NCI-H2081 (cell line): ENCODE results near the gene SLC35G1.

ENCODE experiments used
- DNase-seq, 2 experiments: peaks; one replicate each; lab custom pipeline; 2025; lab: John Stamatoyannopoulos, UW

Gene SLC35G1, protein sequence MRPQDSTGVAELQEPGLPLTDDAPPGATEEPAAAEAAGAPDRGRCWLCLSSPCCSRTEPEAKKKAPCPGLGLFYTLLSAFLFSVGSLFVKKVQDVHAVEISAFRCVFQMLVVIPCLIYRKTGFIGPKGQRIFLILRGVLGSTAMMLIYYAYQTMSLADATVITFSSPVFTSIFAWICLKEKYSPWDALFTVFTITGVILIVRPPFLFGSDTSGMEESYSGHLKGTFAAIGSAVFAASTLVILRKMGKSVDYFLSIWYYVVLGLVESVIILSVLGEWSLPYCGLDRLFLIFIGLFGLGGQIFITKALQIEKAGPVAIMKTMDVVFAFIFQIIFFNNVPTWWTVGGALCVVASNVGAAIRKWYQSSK

DNA sequence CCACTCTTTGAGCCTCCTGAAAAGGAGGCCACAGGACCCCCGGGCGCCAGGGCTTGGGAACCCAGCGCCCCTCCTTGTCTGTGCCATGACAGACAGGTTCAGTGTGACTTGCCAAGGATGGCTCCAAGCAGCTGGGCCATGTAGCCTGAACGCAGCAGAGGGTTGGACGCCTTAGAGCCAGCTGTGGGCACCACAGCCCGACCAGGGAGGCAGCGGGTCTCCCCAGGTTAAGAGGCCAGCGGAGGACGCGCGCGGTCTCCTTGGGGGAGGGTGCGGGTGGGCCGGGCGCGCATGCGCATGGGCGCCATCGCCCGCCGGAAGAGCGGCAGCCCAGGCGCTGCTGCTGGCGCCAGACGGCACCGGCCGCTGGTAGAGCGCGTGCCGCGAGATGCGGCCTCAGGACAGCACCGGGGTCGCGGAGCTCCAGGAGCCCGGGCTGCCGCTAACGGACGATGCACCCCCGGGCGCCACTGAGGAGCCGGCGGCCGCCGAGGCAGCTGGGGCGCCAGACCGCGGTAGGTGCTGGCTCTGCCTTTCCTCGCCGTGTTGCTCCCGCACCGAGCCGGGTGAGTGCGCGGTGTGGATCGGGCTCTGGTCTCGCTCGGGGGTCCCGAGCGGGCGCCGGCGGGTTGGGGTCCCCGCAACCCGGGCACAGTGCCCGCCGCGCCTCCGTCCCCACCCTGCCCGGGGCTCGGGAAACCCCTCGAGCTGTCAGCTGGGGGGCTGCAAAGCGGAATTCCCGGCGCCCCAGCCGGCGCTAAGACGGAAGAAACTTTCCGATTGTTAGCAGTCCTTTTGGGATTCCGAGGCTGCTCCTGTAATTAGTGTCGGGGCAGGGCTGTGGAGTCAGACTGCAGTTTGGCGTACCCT is at the start of gene SLC35G1:
SLC35G1 (plus strand) TSS at position 333 of the 870 bp plus-strand sequence; CDS start at position 389, 56 bp downstream.
- peak; percentile 40 to 60 for DNase-seq

DNA sequence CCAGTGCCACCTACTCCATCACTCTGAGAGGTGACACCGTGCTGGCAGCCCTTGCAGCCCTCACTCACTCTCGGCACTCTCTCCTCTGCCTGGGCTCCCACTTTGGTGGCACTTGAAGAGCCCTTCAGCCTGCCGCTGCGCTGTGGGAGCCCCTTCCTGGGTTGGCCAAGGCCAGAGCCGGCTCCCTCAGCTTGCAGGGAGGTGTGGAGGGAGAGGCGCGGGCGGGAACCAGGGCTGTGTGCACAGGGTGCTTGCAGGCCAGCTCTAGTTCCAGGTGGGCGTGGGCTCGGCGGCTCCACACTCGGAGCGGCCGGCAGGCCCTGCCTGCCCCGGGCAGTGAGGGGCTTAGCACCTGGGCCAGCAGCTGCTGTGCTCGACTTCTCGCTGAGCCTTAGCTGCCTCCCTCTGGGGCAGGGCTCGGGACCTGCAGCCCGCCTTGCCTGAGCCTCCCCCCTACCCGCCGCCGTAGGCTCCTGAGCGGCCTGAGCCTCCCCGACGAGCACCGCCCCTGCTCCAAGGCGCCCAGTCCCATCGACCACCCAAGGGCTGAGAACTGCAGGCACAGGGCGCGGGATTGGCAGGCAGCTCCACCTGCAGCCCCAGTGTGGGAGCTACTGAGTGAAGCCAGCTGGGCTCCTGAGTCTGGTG is 48.7 kb upstream of the SLC35G1 start:
- DNase-seq = no peak

DNA sequence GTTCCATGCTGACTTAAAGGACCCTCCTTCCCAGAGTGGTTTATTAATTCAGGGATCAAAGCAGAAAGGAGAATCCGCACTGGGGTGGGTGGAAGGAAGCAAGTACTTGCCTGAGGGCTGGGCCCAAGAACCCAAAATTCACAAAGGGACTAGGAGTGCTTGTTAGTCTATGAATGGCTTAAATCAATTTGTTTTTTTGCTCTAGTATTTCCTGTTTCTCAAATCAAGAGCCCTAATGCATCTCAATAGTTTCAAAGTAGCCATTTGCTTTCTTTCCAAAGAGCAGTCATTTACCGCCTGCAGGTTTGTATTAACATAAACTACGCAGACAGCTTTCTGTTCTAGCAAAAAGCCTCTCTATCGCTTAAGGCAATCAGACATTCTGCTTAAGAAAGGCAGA is 44.2 kb upstream of the SLC35G1 start:
- no peak for DNase-seq

DNA sequence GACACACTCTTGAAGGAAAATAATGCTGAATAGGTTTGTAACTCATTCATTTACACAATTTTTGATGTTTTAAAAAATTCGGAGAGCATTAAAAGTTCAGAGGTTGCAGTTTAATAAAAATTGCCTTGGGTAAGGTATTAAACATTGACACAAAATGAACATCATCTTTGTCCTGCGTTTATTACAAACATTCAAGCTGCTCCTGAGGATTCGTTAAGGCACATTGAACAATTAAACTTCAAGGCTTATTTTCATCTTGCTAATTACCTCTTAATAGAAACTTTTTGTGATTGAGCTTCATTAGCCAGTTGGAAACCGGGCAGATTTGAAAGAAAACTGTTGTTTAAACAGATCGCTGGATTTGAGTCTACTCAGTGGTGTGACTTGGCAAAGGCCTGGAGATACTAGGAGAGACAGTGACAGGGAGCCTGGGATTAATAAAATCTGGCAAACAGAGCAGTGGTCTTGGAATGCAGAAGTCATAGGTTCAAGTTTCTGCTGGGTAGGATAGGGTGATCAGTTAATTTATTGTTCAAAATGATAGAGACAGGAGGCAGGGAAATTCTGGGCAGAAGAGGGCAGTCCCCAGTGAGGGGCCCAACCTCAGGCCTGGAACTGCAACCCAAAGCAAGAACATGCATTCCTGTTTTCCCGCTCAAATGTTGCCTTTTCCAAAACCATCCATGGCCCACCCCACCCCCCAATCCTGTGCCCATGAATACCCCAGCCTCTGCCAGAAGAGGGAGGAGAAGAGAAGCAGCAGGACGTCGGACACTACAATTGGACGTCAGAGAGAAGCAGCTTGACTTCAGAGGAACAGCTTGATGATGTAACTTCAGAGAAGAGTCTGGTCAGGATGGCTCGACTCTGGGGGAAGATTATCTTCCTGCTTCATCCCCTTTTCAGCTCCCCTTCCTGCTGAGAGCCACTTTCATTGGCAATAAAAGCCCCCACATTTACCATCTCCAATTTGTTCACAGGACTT is 43.5 kb upstream of the SLC35G1 start:
- no peak for DNase-seq

DNA sequence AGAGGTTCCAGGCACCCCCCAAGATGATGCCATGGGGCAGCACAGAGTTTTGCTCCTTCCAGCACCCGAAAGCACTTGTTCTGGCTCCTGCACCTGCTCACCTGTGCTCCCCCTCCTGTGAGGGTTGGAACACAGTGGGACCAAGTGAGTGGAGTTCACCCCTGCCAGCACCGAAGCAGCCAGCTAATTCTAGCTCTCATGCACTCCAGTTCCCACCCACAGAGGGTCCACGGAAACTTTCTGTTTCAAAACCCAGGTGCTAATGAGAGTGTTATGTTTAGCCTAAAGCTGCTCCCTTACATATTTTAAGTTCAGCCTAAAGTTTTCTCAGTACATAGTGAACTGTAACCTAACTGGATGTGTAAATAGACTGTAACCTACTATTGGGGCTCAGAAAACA is 42.6 kb upstream of the SLC35G1 start:
- DNase-seq = no peak

DNA sequence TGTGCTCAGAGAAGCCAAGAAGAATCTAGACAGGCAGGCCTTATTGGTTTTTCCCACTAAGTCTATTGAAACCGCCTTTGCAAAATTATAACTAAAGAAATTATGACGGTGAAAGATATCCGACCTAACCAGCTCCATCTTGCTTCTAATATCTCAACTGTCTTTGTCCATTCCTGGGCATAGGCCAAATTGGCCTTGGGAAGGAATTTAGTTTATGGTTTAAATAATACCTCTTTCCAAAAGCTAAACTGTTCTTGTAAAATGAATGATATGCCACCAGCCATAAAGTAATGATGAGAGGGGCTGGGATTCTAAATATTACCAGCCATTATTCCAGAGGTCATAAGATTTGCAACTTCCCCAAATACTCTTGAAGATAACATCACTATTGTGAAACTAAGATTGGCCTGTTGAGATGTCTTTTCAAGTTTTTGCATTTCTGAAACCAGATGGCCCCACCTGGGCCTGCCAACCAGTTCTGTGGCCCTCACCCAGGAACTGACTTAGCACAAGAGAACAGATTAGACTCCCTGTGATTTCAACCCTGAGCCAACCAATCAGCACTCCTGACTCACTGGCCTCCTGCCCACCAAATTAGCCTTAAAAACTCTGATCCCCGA is 41.2 kb upstream of the SLC35G1 start:
- no peak for DNase-seq

DNA sequence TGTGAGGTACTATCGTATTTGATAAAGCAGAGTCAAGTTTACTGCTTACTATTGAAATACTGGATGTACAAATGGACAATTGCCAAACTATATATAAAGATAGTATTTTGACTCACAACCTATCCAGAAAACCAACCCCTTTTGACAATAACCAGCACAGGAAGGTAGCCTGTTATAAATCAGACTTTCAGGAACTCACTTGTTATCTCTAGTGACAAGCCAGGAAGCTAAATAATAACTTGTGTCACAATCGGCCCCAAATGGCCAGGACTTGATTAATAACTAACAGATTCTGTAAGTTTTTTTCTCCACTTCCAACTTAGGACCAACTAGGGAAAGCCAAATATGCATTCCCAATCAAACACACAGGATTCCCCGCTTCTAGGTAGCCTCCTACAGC is 38.8 kb upstream of the SLC35G1 start:
- DNase-seq = no peak

DNA sequence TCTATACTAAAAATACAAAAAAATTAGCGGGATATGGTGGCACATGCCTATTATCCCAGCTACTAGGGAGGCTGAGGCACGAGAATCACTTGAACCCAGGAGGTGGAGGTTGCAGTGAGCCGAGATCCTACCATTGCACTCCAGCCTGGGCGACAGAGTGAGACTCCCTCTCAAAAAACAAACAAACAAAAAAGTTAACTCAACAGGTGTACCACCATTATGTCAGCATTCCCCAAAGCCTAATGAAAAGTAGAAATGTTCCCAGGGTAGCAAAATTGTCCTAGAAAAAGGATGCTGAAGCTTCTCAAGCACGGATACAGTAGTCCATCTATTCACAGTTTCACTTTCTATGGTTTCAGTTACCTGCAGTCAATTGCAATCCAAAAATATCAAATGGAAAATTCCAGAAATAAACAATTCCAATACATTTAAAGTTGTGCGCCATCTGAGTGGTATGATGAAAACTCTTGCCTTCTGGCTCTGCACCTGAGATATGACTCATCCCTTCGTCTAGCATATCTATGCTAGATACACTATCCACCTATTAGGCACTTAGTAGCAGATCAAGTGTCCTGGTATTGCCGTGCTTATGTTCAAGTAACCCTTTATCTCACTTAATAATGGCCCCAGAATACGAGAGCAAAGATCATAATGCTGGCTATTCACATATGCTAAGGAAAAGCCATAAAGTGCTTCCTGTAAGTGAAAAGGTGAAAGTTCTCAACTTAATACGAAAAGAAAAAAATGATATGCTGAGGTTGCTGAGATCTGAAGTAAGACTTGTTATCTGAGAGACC is 37.2 kb upstream of the SLC35G1 start:
- DNase-seq = no peak

DNA sequence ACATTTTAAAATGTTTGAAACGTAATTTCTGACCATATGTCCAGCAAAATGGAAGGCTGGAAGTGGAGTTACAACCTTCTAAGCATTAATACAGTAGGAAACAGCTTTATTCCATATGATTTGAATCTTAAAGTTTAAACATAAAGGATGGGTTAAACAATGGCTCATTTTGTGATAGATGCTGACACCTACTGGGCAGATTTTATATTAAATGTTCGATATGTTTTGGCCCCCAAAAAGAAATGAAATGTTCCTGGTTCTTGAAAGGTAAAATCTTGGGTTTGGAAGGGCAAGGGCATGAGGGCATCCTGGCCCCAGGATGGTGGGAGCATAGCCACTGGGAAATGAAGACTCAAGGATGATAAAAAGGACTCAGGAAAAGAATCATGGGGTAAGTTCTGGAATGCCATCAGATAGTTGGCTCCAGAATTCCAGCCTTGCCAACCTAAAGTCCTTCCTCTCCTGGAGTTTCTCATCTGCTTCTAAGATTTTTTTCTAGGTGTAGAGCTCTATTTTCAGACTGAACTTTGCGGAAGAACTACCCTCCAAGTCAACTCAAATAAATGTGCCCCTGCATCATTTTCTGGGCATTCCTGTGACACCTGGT is 34.6 kb upstream of the SLC35G1 start:
- DNase-seq = peak in 1 of 2 experiments; percentile 11

DNA sequence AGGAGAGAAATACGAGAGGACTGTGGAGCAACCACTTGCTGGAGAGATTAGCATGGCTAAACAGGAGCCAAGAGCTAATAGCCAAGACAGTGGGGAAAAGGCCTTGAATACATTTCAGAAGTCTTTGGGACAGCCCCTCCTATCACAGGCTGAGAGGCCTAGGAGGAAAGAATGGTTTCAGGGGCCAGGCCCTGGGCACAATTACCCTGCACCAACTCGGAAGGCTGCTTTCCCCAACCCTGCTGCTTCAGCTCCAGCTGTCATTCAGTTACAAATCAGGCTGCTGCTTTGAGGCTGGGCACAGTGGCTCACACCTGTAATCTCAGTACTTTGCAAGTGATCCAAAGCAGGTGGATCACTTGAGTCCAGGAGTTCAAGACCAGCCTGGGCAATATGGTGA is 32.0 kb upstream of the SLC35G1 start:
- DNase-seq = no peak

DNA sequence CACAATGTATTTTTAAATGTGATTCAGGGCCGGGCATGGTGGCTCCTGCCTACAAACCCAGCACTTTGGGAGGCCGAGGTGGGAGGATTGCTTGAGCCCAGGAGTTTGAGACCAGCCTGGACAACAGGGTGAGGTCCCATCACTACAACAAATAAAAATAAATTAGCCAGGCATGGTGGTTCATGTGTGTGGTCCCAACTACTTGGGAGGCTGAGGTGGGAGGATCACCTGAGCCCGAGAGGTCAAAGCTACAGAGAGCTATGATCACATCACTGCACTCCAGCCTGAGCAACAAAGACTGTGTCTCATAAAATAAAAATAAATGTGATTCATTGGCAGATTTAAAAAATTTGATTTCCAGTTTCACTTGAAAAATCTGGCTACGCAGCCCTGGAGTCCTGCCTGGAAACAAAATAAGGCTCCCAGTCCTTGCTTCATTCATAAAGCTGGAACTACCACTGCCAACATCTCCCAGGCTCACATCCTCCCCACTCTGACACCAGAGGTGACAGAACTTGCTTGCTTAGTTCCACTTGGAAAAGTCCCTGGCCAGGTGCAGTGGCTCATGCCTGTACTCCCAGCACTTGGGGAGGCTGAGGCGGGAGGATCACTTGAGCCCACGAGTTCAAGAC is 27.9 kb upstream of the SLC35G1 start:
- no peak for DNase-seq

DNA sequence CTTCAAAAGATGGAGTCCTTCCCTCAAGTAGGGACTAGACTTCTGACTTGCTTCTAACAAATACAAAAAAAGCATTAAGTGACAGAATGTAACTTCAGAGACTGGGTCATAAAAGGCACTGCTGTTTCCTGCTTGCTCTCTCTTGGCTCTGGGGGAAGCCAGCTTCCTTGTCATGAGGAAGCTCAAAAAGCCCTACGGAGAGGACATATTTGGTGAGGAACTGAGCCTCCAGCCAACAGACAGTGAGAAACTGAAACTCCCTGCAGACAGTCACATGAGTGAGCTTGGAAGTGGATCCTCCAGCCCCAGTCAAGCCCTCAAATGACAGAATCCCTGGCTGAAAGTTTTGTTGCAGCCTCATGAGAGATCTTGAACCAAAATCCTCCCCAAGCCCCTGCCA is 26.3 kb upstream of the SLC35G1 start:
- no peak for DNase-seq

DNA sequence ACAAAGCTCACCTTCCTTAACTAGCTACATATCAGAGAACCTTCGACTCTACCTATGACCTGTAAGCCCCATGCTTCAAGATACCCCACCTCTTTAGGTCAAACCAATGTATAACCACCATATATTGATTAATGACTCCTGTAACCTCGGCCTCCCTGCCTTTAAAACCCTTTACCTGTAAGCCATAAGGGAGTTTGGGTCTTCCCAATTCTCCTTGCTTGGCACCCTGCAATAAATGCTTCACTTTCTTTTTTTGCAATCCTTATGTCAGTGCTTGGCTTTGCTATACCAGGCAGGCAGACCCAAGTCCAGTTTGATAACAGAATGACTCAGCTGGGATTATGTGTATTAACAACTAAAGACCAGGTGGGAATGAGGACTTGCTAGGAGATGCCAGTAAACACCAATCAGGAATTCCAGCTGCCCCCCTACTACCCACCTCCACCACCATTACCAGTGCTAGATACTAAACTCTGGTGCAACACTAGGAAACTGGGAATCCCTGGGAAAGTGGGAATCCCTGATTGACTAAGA is 22.0 kb upstream of the SLC35G1 start:
- DNase-seq = no peak

DNA sequence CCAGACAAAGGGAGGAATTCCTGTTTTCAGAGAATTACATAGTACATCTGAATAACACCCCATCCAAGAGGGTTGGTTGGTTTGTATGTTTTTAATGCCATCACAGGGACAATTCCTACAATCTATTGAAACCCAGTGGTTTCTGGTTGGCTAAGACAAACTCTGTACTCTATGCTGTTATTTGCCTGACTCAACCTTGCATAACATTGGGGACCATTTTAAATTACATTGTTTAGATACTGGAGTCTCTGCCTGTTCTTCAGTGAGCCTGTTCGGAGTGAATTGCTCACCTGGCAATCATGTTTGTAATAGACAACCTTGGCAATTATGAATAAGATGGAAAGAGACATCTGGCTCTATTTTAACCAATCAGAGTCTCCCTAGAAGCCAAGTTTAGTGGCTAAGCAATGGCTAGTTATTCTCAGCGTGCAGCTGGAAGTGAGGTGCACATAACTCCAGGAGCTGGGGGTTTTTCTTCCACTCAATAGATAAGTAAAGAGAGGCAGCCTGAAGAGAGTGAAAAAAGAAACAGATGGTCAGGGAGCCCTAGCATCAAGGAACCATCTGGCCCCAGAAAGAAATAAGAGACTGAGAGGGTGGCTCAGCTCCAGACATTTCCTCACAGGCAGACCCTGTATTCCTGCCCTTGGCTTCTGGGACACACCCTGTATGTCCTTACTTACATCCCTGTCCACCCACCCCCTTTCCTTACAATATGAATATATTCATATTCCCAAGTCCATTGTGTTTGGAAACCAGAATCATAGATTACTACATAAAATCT is 21.2 kb upstream of the SLC35G1 start:
- DNase-seq = no peak

DNA sequence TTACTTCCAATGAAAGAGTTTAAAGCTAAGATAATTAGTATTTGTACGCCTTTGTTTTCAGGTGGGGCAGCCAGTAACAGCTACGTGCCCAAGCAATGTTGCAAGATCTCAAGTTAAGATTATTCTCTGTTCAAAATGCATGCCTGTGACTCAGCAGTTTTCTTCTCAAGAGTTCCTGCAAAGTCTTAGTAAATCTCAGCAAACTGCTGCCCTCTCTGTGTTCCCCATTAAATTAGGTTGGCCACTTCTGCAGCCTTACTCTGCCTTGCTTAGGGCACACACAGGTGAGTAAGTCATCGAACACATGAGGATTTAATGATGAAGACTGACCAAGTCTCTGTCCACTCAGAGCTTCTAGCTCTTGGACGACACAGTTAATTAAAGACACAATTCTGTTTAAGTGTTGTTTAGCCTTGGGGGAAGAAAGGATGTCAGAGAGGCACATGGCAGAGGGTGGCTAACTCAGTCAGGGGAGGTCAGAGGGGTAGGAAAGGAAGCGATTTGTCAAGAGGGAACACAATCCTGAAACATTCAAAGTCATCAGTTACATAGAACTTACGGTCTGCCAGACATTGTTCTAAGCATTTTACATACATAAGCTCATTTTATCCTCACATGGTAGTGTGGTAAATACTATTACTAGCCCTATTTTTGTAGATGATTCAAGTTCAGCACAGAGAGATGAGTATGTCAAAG is 20.2 kb upstream of the SLC35G1 start:
- DNase-seq = no peak

DNA sequence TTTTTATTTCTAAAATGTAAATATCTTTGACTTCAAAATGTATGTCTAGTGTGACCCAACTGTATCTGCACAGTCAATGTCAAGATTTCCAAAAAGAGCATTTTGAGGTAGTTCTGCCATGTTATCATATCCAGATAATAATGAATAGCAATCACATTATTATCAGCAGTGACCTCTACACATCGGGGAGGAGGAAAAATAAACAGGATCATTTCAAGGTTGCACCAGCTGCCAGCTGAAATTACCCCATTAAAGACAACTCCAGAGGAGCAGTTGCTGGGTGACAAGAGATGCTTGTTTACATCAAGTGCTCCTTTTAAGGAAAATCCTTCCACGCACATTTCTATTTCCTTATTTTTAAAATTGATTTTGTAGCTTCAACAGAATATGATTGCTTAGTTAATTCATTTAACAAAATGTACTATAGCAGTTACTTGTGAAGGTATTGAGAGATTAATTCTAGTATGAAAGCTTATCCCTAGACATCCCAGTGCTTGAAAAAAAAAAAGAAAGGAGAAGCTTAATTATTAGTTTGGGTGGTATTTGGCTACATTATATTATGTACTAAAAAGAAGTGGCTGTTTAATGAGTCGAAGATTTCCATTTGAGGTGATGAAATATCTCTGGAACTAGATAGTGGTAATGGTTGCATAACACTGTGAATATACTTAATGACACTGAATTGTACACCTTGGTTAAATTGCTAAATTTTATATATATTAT is 19.3 kb upstream of the SLC35G1 start:
- DNase-seq = peak in 1 of 2 experiments; percentile 4

DNA sequence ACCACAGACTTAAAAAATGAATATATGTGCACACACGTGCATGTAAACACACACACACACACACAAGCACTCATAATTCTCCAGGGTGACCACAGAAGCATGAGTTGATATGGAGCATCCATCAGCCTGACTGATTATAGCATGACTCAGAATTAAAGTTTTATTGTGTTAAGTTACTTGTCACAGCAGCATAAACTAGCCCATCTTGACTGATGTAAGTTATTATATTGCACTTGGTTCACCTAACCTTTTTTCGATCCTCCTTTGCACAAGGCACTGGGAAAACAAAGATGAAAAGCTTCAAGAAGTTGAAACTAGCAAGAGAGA is 18.8 kb upstream of the SLC35G1 start:
- no peak for DNase-seq
